HepG2 (cell line): Measurements from ENCODE around the gene C11orf71. TPM values are rescaled to one million over a fixed set of nuclear protein-coding genes. Genes with fewer than 3 reads are reported as not detected.

Source experiments
- FOXM1 ChIP-seq: sonication (generic); formaldehyde crosslinking; IDR thresholded peaks from 2 replicates; pipeline ENCODE4 v1.5.0; 2020; ENCODE audit warnings: missing genetic modification reagents
- GATA4 ChIP-seq: sonication (generic); IDR thresholded peaks from 2 replicates; pipeline ENCODE4 v1.6.1; 2016; ENCODE audit warnings: antibody characterized with exemption, low read depth, borderline replicate concordance
- KLF12 ChIP-seq: sonication (generic); formaldehyde crosslinking; IDR thresholded peaks from 2 replicates; pipeline ENCODE4 v1.4.0; 2020; ENCODE audit warnings: missing genetic modification reagents, borderline replicate concordance
- NFE2L2 ChIP-seq: fragments of 150-350 bp; IDR thresholded peaks from 2 replicates; pipeline ENCODE4 v1.6.1; 2014; ENCODE audit warnings: low read length
- NR1H2 ChIP-seq: sonication (generic); formaldehyde crosslinking; IDR thresholded peaks from 2 replicates; pipeline ENCODE4 v1.8.1; 2022; ENCODE audit warnings: low read depth, missing genetic modification reagents, borderline replicate concordance
- RFX1 ChIP-seq: fragments of 450-650 bp; IDR thresholded peaks from 2 replicates; pipeline ENCODE4 v1.6.1; 2017
- RFXAP ChIP-seq: sonication (generic); formaldehyde crosslinking; IDR thresholded peaks from 2 replicates; pipeline ENCODE4 v1.4.0; 2020; ENCODE audit warnings: missing genetic modification reagents, borderline replicate concordance
- SKI ChIP-seq: fragments of 450-650 bp; IDR thresholded peaks from one replicate; pipeline ENCODE4 v1.6.1; 2018; ENCODE audit warnings: mild to moderate bottlenecking; ENCODE audit not compliant: partially characterized antibody
- ZNF143 ChIP-seq: sonication (generic); formaldehyde crosslinking; IDR thresholded peaks from 2 replicates; pipeline ENCODE4 v1.4.0; 2020; ENCODE audit warnings: missing genetic modification reagents
- ZNF558 ChIP-seq: sonication (generic); formaldehyde crosslinking; IDR thresholded peaks from 2 replicates; pipeline ENCODE4 v1.9.0; 2022; ENCODE audit warnings: mild to moderate bottlenecking, missing genetic modification reagents, borderline replicate concordance
- ZNF674 ChIP-seq: sonication (generic); formaldehyde crosslinking; IDR thresholded peaks from 2 replicates; pipeline ENCODE4 v1.5.0; 2020; ENCODE audit warnings: low read depth, mild to moderate bottlenecking, missing genetic modification reagents
- polyA plus RNA-seq, 8 experiments: library from polyadenylated mRNA; depleted of rRNA in 3 of 8; stranded (reverse) in 7 of 8; unstranded in 1 of 8; fragments of >200 nt; fragmentation: Illumina TruSeq in 4 of 8; extraction: Trizol in 4 of 8; gene quantifications; 2 replicates each; pipeline versions ENCODE4 v1.2.1 to v1.2.3, GENCODE V29; 2011 to 2016; ENCODE audit warnings: low read depth in 4 of 8, missing spikeins in 1 of 8, mixed read lengths in 1 of 8; ENCODE audit not compliant: insufficient read depth in 1 of 8
- total RNA-seq, 5 experiments: library from RNA; depleted of rRNA; stranded (reverse); fragments of >200 nt; fragmentation: Illumina TruSeq; extraction: Trizol; gene quantifications; 2 replicates each; pipeline ENCODE4 v1.2.3, GENCODE V29; 2016; ENCODE audit warnings: low read depth in 1 of 5
- TF ChIP-seq, protein P1 (sequence below): sonication (generic); formaldehyde crosslinking; IDR thresholded peaks from 2 replicates; pipeline ENCODE4 v1.4.0; 2020; ENCODE audit warnings: missing genetic modification reagents, borderline replicate concordance
- TF ChIP-seq, protein P2 (sequence below): sonication (generic); formaldehyde crosslinking; IDR thresholded peaks from 2 replicates; pipeline ENCODE4 v1.8.0; 2022; ENCODE audit warnings: missing genetic modification reagents, mild to moderate bottlenecking, inconsistent platforms, borderline replicate concordance
- TF ChIP-seq, protein P3 (sequence below): sonication (generic); formaldehyde crosslinking; IDR thresholded peaks from 2 replicates; pipeline ENCODE4 v1.4.0; 2020; ENCODE audit warnings: missing genetic modification reagents, borderline replicate concordance
- TF ChIP-seq, protein P4 (sequence below): sonication (generic); formaldehyde crosslinking; IDR thresholded peaks from 2 replicates; pipeline ENCODE4 v1.5.1; 2020; ENCODE audit warnings: mild to moderate bottlenecking, missing genetic modification reagents, moderate library complexity
- TF ChIP-seq, protein P5 (sequence below): sonication (generic); formaldehyde crosslinking; conservative IDR thresholded peaks from 2 replicates; pipeline ENCODE4 v1.8.0; 2022; ENCODE audit warnings: low read depth, missing genetic modification reagents

Gene C11orf71
- total and polyA plus RNA-seq, 2 of the 13 experiments (the other 11 are each of a cell fraction or from before 2014, with no cell fraction given): 7.1 to 7.8 TPM

DNA sequence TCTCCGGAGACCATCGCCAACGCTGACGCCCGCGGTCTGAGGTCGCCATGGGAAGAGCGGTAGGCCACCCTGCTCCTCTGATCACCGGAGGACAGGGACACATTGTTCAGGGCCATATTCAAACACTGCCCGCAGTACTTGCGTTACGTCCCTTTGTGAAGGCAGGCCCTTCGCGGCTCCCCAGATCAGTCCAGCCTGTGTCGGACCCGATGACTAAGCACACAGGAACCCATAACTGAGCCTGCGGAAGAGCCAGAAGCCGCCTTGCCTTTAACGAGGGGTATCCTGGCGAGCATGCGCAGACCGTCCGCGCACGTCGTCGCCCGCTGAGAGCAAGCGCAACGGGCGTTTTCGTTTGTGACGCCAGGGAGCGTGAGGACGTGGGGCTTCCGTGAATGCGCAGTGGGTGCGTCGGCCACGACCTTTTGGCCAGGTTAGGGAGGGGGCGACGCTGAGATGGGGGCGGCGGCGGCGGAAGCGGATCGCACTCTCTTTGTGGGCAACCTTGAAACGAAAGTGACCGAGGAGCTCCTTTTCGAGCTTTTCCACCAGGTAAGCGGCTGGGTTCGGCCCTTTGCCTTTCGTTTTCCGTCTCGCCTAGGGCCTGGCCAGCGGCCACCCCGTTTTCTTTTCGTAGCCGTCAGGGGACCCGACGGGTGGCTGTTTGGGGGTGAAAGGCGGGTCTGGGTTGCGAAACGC lies at the start of gene C11orf71, which contains the start of gene RBM7 (continued):
- TF ChIP-seq FOXM1 (CRISPR knock-in tag) (peak; percentile 68), GATA4 (peak; percentile 44; the same call in 1 of the 2 replicates), ZNF558 (CRISPR knock-in tag) (no peak), ZNF143 (CRISPR knock-in tag) (0 out of 2 replicates have a peak, but pooled peaks have one; percentile 14), RFX1 (no peak), SKI (peak; percentile 12), NFE2L2 (peak; percentile 77), RFXAP (peak; percentile 88; the same call in 1 of the 2 replicates), ZNF674 (CRISPR knock-in tag) (no peak), NR1H2 (CRISPR knock-in tag) (peak; percentile 29; the same call in 1 of the 2 replicates), KLF12 (CRISPR knock-in tag) (peak; percentile 67; the same call in 1 of the 2 replicates)
- TF ChIP-seq, protein P1, sequence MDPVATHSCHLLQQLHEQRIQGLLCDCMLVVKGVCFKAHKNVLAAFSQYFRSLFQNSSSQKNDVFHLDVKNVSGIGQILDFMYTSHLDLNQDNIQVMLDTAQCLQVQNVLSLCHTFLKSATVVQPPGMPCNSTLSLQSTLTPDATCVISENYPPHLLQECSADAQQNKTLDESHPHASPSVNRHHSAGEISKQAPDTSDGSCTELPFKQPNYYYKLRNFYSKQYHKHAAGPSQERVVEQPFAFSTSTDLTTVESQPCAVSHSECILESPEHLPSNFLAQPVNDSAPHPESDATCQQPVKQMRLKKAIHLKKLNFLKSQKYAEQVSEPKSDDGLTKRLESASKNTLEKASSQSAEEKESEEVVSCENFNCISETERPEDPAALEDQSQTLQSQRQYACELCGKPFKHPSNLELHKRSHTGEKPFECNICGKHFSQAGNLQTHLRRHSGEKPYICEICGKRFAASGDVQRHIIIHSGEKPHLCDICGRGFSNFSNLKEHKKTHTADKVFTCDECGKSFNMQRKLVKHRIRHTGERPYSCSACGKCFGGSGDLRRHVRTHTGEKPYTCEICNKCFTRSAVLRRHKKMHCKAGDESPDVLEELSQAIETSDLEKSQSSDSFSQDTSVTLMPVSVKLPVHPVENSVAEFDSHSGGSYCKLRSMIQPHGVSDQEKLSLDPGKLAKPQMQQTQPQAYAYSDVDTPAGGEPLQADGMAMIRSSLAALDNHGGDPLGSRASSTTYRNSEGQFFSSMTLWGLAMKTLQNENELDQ (CRISPR knock-in tag): no peak; the same call in 1 of the 2 replicates
- TF ChIP-seq, protein P2, sequence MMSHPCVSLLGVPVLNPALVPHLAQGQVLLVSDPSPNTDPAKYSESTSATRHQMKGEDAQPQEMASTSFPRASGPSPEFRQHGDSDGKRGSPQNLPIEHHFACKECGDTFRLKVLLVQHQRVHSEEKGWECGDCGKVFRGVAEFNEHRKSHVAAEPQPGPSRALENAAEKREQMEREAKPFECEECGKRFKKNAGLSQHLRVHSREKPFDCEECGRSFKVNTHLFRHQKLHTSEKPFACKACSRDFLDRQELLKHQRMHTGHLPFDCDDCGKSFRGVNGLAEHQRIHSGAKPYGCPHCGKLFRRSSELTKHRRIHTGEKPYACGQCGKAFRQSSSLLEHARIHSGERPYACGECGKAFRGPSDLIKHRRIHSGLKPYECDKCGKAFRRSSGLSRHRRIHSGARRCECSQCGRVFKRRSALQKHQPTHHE (CRISPR knock-in tag): peak; percentile 82; the same call in 1 of the 2 replicates
- TF ChIP-seq, protein P3, sequence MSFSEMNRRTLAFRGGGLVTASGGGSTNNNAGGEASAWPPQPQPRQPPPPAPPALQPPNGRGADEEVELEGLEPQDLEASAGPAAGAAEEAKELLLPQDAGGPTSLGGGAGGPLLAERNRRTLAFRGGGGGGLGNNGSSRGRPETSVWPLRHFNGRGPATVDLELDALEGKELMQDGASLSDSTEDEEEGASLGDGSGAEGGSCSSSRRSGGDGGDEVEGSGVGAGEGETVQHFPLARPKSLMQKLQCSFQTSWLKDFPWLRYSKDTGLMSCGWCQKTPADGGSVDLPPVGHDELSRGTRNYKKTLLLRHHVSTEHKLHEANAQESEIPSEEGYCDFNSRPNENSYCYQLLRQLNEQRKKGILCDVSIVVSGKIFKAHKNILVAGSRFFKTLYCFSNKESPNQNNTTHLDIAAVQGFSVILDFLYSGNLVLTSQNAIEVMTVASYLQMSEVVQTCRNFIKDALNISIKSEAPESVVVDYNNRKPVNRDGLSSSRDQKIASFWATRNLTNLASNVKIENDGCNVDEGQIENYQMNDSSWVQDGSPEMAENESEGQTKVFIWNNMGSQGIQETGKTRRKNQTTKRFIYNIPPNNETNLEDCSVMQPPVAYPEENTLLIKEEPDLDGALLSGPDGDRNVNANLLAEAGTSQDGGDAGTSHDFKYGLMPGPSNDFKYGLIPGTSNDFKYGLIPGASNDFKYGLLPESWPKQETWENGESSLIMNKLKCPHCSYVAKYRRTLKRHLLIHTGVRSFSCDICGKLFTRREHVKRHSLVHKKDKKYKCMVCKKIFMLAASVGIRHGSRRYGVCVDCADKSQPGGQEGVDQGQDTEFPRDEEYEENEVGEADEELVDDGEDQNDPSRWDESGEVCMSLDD (CRISPR knock-in tag): peak; percentile 92
- TF ChIP-seq, protein P4, sequence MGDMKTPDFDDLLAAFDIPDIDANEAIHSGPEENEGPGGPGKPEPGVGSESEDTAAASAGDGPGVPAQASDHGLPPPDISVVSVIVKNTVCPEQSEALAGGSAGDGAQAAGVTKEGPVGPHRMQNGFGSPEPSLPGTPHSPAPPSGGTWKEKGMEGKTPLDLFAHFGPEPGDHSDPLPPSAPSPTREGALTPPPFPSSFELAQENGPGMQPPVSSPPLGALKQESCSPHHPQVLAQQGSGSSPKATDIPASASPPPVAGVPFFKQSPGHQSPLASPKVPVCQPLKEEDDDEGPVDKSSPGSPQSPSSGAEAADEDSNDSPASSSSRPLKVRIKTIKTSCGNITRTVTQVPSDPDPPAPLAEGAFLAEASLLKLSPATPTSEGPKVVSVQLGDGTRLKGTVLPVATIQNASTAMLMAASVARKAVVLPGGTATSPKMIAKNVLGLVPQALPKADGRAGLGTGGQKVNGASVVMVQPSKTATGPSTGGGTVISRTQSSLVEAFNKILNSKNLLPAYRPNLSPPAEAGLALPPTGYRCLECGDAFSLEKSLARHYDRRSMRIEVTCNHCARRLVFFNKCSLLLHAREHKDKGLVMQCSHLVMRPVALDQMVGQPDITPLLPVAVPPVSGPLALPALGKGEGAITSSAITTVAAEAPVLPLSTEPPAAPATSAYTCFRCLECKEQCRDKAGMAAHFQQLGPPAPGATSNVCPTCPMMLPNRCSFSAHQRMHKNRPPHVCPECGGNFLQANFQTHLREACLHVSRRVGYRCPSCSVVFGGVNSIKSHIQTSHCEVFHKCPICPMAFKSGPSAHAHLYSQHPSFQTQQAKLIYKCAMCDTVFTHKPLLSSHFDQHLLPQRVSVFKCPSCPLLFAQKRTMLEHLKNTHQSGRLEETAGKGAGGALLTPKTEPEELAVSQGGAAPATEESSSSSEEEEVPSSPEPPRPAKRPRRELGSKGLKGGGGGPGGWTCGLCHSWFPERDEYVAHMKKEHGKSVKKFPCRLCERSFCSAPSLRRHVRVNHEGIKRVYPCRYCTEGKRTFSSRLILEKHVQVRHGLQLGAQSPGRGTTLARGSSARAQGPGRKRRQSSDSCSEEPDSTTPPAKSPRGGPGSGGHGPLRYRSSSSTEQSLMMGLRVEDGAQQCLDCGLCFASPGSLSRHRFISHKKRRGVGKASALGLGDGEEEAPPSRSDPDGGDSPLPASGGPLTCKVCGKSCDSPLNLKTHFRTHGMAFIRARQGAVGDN: peak; percentile 98
- TF ChIP-seq, protein P5, sequence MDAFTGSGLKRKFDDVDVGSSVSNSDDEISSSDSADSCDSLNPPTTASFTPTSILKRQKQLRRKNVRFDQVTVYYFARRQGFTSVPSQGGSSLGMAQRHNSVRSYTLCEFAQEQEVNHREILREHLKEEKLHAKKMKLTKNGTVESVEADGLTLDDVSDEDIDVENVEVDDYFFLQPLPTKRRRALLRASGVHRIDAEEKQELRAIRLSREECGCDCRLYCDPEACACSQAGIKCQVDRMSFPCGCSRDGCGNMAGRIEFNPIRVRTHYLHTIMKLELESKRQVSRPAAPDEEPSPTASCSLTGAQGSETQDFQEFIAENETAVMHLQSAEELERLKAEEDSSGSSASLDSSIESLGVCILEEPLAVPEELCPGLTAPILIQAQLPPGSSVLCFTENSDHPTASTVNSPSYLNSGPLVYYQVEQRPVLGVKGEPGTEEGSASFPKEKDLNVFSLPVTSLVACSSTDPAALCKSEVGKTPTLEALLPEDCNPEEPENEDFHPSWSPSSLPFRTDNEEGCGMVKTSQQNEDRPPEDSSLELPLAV (CRISPR knock-in tag): no peak
